ENCODE measurements around the gene FOXJ2. TPM values are rescaled to one million over a fixed set of nuclear protein-coding genes. Genes with fewer than 3 reads are reported as not detected.

The FOXJ2 gene
- total and polyA plus RNA-seq, 10 of the 15 experiments (the other 5 are each of a cell fraction or from before 2014, with no cell fraction given), result 1.4 to 9.3 (median 4.8) TPM

DNA sequence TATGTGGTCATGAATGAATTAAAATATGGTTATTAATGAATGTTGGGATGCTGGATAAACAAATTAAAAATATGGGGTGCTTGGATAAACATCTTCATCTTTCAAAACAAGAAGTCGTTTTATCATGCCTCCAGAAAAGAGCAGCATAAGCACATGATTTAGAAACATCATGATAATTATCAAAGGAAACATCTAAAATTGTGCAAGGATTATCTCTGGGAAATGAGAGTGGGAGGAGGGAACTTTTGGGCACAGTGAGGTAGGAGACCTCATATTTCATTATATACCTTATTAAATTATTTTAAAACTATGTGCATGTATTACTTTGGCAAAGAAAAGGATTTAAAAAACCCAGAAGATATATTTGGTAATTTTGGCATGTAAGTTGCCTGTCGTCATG, 24.8 kb downstream of the FOXJ2 start:
- Histone ChIP-seq H3K36me3 (ENCODE audit: control insufficient read depth in 2 of 2, insufficient read depth in 2 of 2, low read length in 1 of 2) (peaks cover 2 to 3% of the 10 kb centered on the region in 2 experiments; a peak in 3 of 4 replicates), H3K4me1 (ENCODE audit: control insufficient read depth, insufficient read depth, low read length) (no peaks in the 10 kb centered on the region), H2AFZ (ENCODE audit: control insufficient read depth, low read depth, low read length) (no peak overlapping the region), H3K9me3 (replicated peaks; ENCODE audit: control insufficient read depth, insufficient read depth, low read length) (no peaks in the 10 kb centered on the region), H4K20me1 (ENCODE audit: control insufficient read depth, insufficient read depth) (no peaks in the 10 kb centered on the region), H3K4me2 (ENCODE audit: control insufficient read depth, insufficient read depth) (no peak overlapping the region), H3K27ac (ENCODE audit: control insufficient read depth, insufficient read depth) (no peak overlapping the region), H3K79me2 (ENCODE audit: control insufficient read depth, insufficient read depth, low read length) (no peaks in the 10 kb centered on the region), H3K27me3 (replicated peaks in 1 of 2; ENCODE audit: control insufficient read depth in 2 of 2, insufficient read depth in 2 of 2, low read length in 1 of 2) (no peaks in the 10 kb centered on the region), H3K4me3 (no peak overlapping the region), H3K9ac (ENCODE audit: control insufficient read depth, insufficient read depth, low read length) (no peak overlapping the region)
- no TSS peak for BruUV-seq (replicated peaks)
- SMC1A ChIA-PET (ENCODE audit: uncharacterized antibody, unreplicated experiment), result interaction anchor here (3.3 kb wide), 1 partner anchor 21 kb away, joined by 10 read pairs; no protein-coding TSS in a partner anchor
- WGBS (ENCODE audit: insufficient coverage, insufficient replicate concordance, low lambda C conversion rate, missing lambda C conversion rate), result 45% methylated on average over 2 of the region's 2 CpGs
- intact Hi-C loops (cut with micrococcal nuclease; ENCODE audit: unreplicated experiment) (no loop called here), in situ Hi-C loops (cut with MboI) (no loop called here)
- FAIRE-seq (no peak), ATAC-seq (no peak), DNase-seq (ENCODE audit: low read depth, low spot score) (no peak)
- TF ChIP-seq SUPT20H (IDR thresholded peaks at IDR 0.05; ENCODE audit: borderline replicate concordance, control insufficient read depth, low read depth, low read length), result no peak
- no peak for TF ChIP-seq NBN (IDR thresholded peaks at IDR 0.05)
- no peak for TF ChIP-seq MYB (IDR thresholded peaks at IDR 0.05; ENCODE audit: borderline replicate concordance, low read depth, low read length)
- TF ChIP-seq MEF2A (IDR thresholded peaks at IDR 0.05; ENCODE audit: insufficient read depth, low read depth, low read length), result no peak
- no peak for TF ChIP-seq NFYB (IDR thresholded peaks at IDR 0.05; ENCODE audit: insufficient read depth, low read depth, low read length)
- no peak for TF ChIP-seq JUNB (IDR thresholded peaks at IDR 0.05)
- TF ChIP-seq IKZF1 (conservative IDR thresholded peaks at IDR 0.05), result no peak
- TF ChIP-seq MLLT1 (IDR thresholded peaks at IDR 0.05), result no peak
- TF ChIP-seq ZBTB4 (CRISPR knock-in tag; IDR thresholded peaks at IDR 0.05), result no peak
- TF ChIP-seq, protein P1, sequence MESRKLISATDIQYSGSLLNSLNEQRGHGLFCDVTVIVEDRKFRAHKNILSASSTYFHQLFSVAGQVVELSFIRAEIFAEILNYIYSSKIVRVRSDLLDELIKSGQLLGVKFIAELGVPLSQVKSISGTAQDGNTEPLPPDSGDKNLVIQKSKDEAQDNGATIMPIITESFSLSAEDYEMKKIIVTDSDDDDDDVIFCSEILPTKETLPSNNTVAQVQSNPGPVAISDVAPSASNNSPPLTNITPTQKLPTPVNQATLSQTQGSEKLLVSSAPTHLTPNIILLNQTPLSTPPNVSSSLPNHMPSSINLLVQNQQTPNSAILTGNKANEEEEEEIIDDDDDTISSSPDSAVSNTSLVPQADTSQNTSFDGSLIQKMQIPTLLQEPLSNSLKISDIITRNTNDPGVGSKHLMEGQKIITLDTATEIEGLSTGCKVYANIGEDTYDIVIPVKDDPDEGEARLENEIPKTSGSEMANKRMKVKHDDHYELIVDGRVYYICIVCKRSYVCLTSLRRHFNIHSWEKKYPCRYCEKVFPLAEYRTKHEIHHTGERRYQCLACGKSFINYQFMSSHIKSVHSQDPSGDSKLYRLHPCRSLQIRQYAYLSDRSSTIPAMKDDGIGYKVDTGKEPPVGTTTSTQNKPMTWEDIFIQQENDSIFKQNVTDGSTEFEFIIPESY (IDR thresholded peaks at IDR 0.05), result no peak
- TF ChIP-seq SP1 (IDR thresholded peaks at IDR 0.05; ENCODE audit: low read depth, low read length), result no peak
- POLR2A ChIA-PET, result interaction anchor here (0.6 kb wide), 1 partner anchor 169 kb away, joined by 5 read pairs; no protein-coding TSS in a partner anchor
- RAD21 ChIA-PET (ENCODE audit: unreplicated experiment), result no interaction called here
- CTCF ChIA-PET, result interaction anchor here (2.9 kb wide), 1 partner anchor 11 kb away, joined by 12 read pairs; no protein-coding TSS in a partner anchor
